GM12865 (cell line): ENCODE data around the gene EPB41.

ENCODE experiments used
- DNase-seq: peaks from one replicate; pipeline ENCODE4 v3.0.0; 2010; ENCODE audit warnings: low read depth
- H3K4me3 ChIP-seq: 2 replicates; pipeline ENCODE4 v1.5.1; 2011; ENCODE audit warnings: mild to moderate bottlenecking, low read depth, low read length, control low read depth
- TF ChIP-seq, protein P1 (sequence below): IDR thresholded peaks from 2 replicates; pipeline ENCODE4 v1.5.1; 2011; ENCODE audit warnings: low read length, control low read depth, low read depth, inconsistent platforms; ENCODE audit not compliant: insufficient read depth; ENCODE audit errors: missing control alignments

The EPB41 gene

DNA sequence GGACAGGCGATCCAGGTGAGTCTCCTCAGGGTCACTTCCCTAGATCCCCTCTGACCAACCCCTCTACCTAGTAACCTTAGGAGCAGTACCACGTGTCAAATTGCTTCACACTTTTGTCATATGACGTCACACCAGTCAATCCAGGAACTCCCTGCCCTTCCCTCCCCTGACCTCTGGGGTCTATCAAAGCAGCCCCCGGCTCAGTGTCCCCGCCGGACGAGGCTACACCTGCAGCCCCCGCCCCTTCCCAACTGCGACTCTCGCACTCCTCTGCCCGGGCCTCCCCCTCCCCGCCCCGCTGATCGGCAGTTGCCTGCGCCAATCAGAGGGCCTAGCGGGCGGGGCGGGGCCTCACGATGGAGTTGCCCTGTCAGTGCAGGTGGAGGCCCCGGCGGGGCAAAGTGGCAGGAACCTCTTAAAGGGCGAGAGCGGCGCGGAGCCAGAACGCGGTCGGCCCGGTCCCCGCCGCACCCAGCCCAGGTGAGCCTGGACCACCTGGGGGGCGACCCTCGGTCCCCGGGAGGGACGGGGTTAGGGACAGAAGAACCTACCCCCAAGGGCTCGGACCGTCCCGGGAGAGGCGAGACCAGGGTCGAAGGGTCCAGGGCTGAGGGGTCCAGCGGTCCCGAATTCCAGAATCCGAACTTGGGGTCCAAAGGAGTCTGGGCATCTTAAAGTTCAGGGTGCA, 27.5 kb upstream of the EPB41 start:
- peak; percentile 94 for DNase-seq
- TF ChIP-seq, protein P1, sequence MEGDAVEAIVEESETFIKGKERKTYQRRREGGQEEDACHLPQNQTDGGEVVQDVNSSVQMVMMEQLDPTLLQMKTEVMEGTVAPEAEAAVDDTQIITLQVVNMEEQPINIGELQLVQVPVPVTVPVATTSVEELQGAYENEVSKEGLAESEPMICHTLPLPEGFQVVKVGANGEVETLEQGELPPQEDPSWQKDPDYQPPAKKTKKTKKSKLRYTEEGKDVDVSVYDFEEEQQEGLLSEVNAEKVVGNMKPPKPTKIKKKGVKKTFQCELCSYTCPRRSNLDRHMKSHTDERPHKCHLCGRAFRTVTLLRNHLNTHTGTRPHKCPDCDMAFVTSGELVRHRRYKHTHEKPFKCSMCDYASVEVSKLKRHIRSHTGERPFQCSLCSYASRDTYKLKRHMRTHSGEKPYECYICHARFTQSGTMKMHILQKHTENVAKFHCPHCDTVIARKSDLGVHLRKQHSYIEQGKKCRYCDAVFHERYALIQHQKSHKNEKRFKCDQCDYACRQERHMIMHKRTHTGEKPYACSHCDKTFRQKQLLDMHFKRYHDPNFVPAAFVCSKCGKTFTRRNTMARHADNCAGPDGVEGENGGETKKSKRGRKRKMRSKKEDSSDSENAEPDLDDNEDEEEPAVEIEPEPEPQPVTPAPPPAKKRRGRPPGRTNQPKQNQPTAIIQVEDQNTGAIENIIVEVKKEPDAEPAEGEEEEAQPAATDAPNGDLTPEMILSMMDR, result no peak
- peak overlapping the region; percentile 93 for H3K4me3 ChIP-seq

DNA sequence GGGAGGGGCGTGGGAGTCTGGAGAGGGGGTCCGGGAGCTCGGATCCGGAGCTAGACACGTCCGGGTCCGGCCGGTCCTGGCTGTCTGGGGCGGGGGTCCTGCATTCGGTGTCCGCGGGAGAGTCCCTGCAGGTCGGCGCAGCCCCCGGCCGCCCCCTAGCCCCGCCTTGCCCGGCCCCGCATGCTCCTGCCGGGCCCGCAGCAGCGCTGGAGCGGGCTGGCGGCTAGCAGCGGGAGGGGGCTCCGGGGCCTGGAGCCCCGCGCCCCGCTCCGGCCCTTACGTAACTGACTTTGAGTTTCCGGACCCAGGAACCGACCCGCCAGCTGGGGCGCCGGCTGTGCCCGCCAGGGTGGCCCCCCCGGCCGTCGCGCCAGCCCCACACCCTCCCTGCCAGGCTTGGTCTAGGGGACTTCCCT, 26.9 kb upstream of the EPB41 start:
- peak; percentile 48 for DNase-seq
- TF ChIP-seq, protein P1, result no peak

DNA sequence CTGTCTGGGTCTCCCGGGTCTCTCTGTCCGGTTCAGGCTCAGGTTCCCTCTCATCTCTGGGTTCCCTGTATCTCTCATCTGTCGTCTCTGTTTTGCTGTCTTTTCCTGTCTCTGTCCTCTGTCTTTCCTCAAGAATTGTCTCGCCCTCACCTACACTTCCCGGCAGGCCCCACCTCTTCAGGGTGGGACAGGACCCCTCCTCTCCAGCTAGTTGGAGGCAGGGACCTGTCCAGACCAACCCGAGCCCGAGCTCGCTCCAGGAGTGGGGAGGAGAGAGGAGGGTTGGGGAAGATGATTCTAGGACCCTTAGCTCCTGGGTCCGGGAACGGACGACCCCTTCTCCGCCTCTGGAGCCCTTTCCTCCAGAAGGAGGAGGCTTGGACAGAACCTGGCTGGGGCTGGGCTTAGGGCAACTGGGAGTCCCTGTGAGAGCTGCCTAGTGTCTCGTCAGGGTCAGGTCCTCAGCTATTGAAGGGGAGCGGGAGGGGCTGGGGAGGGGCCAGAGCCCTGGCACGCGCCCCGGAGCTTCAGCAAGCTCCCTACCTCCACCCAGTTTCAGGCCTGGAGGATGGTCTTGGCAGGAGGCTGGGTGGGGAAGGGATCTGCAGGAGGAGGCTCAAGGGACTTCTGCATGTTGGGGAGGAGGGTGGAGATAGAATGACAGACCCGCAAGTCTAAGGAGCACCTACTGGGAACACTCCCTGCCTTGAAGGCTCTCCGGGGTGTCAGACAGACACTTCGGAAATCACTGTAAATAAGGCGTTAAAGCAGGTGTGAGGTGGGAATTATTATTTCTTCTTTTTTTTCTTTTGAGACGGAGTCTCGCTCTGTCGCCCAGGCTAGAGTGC, 26.3 kb upstream of the EPB41 start:
- TF ChIP-seq, protein P1, result no peak
- H3K4me3 ChIP-seq, result peak overlapping the region; percentile 93
- DNase-seq, result no peak

More for the DNA sequence above, 26.9 kb upstream of the EPB41 start:
- H3K4me3 ChIP-seq, result peak overlapping the region; percentile 93

DNA sequence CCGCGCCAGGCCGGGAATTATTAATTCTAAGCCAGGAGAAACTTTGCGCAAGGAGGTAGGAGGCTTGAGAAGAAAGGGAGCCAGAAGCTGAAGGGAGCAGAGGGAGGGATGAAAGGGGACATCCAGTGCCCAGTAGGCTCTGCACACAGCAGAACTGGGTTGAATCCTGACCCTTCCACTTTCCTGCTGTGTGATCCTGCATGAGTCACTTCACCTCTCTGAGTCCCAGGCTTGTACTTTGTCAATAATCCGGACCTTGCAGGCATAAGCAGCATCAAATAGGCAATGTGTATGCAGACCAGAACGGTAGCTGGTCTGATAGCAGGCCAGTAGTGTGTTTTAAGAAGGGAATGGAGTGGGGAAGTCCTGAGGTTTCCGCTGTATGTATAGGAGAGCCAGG, 25.5 kb upstream of the EPB41 start:
- no peak overlapping the region for H3K4me3 ChIP-seq
- no peak for DNase-seq
- TF ChIP-seq, protein P1, result no peak

DNA sequence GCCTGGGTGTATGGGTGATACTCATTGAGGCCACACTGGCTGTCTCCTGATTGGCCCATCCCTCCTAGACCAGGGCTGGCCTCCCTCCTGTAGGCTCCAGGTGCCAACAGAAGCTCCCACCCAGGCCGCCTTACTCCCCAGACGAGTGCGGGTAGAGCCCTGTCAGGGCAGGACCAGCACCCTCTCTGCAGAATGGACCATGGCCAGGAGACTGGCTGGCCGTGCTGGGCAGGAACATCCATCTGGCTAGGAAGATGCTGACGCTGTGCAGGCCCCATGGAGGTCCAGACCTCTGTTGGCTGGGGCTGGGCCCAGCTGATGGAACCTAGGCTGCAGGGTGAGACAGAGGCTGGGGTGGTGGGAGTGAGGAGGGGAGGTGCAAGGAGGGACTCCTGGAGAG, 25.0 kb upstream of the EPB41 start:
- no peak overlapping the region for H3K4me3 ChIP-seq
- no peak for DNase-seq
- TF ChIP-seq, protein P1, result no peak

DNA sequence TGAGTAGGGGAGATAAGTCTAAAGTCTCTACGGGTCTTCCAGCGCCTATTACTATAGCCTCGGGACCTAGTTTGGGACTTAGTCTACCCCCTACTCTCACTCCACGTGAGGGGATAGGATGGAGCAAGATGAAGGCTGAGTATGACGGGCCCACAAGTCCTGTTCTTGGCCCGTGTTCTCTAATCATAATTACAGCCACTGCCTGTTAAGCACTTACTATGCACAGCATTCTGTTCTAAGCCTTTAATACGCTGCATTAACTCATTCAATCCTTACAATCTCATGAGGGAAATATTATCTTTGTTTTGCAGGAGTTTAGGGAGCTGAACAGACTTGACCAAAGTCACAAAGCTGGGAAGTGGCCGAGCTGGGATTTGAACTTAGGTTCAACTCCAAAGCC, 23.9 kb upstream of the EPB41 start:
- TF ChIP-seq, protein P1, result no peak
- no peak overlapping the region for H3K4me3 ChIP-seq
- DNase-seq, result no peak
